Measurements from ENCODE around the gene JMY. TPM values are rescaled to one million over a fixed set of nuclear protein-coding genes. Genes with fewer than 3 reads are reported as not detected.

Gene JMY
- polyA plus RNA-seq, 1 of the 3 experiments (the other 2 are of a cell fraction), result 1.7 TPM

GRCh38 chr5:79206541-79206940 lies 29.4 kb upstream of the JMY start:
- no peak overlapping the region for H3K4me3 ChIP-seq (ENCODE audit: low read depth in 2 of 2, low read length in 1 of 2)
- peaks cover 0 to 5% of the 10 kb centered on the region in 2 experiments; a peak in 2 of 4 replicates for H3K4me1 ChIP-seq (ENCODE audit: control insufficient read depth in 1 of 2, insufficient read depth in 2 of 2, low read depth in 1 of 2, low read length in 1 of 2)
- no peak for DNase-seq
- no peaks in the 10 kb centered on the region for H3K9me3 ChIP-seq
- CTCF ChIA-PET, result interaction anchor here (1.7 to 2.0 kb wide), 2 partner anchors 73 to 182 kb away, joined by 5 to 8 read pairs; no protein-coding TSS in a partner anchor
- 100% methylated on average over 3 of the region's 3 CpGs for WGBS (ENCODE audit: low lambda C conversion rate)
- no peak for TF ChIP-seq RAD21 (IDR thresholded peaks at IDR 0.05; ENCODE audit: low read length)
- no peak for TF ChIP-seq PBX3 (IDR thresholded peaks at IDR 0.05)
- TF ChIP-seq SIN3A (IDR thresholded peaks at IDR 0.05; ENCODE audit: borderline replicate concordance, low read depth, low read length), result no peak
- TF ChIP-seq RXRA (IDR thresholded peaks at IDR 0.05; ENCODE audit: borderline replicate concordance, low read depth), result no peak
- TF ChIP-seq GATA2 (CRISPR knock-in tag; IDR thresholded peaks at IDR 0.05), result no peak
- TF ChIP-seq JUND (IDR thresholded peaks at IDR 0.05), result no peak
- no peak for TF ChIP-seq EP300 (IDR thresholded peaks at IDR 0.05; ENCODE audit: borderline replicate concordance in 1 of 2, low read depth in 1 of 2, low read length in 1 of 2)
- TF ChIP-seq TAF1 (IDR thresholded peaks at IDR 0.05; ENCODE audit: borderline replicate concordance, low read depth, low read length), result no peak
- TF ChIP-seq TEAD4 (IDR thresholded peaks at IDR 0.05; ENCODE audit: borderline replicate concordance, insufficient read depth), result no peak
- no peak for TF ChIP-seq YY1 (IDR thresholded peaks at IDR 0.05; ENCODE audit: low read depth)
- no peak for TF ChIP-seq GABPA (IDR thresholded peaks at IDR 0.05; ENCODE audit: low read depth)
- no peak overlapping the region for H3K27ac ChIP-seq (ENCODE audit: low read depth in 2 of 2, low read length in 1 of 2)
- no peaks in the 10 kb centered on the region for H3K27me3 ChIP-seq (ENCODE audit: insufficient read depth)
- no peaks in the 10 kb centered on the region for H3K9me2 ChIP-seq
- H2AFZ ChIP-seq (ENCODE audit: low read depth), result no peak overlapping the region
- no peak overlapping the region for H3K9ac ChIP-seq
- no peak overlapping the region for H3K4me2 ChIP-seq
- peaks cover 4% of the 10 kb centered on the region for H3F3A ChIP-seq (replicated peaks; ENCODE audit: insufficient read depth)
- no peaks in the 10 kb centered on the region for H4K20me1 ChIP-seq (ENCODE audit: insufficient read depth)
- no peaks in the 10 kb centered on the region for H3K36me3 ChIP-seq (replicated peaks in 1 of 2; ENCODE audit: control insufficient read depth in 1 of 2, insufficient read depth in 2 of 2, low read length in 1 of 2)
- POLR2A ChIA-PET, result no interaction called here
- no peaks in the 10 kb centered on the region for H3K79me2 ChIP-seq (ENCODE audit: insufficient read depth)

DNA sequence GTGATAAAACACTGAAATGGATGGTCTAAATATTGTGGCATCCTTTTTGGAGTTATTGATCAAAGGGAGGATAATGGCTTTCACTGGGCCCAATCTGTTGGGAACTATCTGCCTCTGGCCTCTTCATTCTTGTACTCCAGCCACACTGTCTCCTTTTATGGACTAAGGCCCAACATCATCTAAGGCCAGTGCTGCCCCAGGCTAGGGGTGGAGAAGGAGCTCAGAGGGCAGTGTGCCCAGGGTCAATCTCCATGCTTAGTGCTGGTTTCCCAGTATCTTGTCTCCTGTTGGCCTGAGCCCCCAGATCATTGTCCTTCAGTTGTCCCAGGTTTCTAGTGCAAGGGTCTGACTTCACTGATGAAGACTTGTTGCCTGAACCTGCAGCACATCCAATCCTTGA lies 26.4 kb upstream of the JMY start:
- Histone ChIP-seq H3K4me2 (no peak overlapping the region), H2AFZ (ENCODE audit: low read depth) (no peak overlapping the region), H3K36me3 (replicated peaks in 1 of 2; ENCODE audit: control insufficient read depth in 1 of 2, insufficient read depth in 2 of 2, low read length in 1 of 2) (no peaks in the 10 kb centered on the region), H3F3A (replicated peaks; ENCODE audit: insufficient read depth) (no peaks in the 10 kb centered on the region), H3K9me2 (no peaks in the 10 kb centered on the region), H3K27ac (ENCODE audit: low read depth in 2 of 2, low read length in 1 of 2) (no peak overlapping the region), H4K20me1 (ENCODE audit: insufficient read depth) (no peaks in the 10 kb centered on the region), H3K4me1 (ENCODE audit: control insufficient read depth in 1 of 2, insufficient read depth in 2 of 2, low read depth in 1 of 2, low read length in 1 of 2) (no peaks in the 10 kb centered on the region), H3K9me3 (no peaks in the 10 kb centered on the region), H3K4me3 (ENCODE audit: low read depth in 2 of 2, low read length in 1 of 2) (no peak overlapping the region), H3K27me3 (ENCODE audit: insufficient read depth) (no peaks in the 10 kb centered on the region), H3K79me2 (ENCODE audit: insufficient read depth) (no peaks in the 10 kb centered on the region), H3K9ac (no peak overlapping the region)
- CTCF ChIA-PET, result no interaction called here
- no peak for TF ChIP-seq POLR2AphosphoS5 (IDR thresholded peaks at IDR 0.05; ENCODE audit: low read depth, low read length)
- POLR2A ChIA-PET, result no interaction called here
- DNase-seq, result no peak
